HEK293 (cell line): ENCODE results near the gene WAPL.

ENCODE experiments used
- GLIS1 ChIP-seq: fragments of 450-650 bp; formaldehyde crosslinking; IDR thresholded peaks from 2 replicates; pipeline ENCODE4 v1.5.1; 2016; ENCODE audit warnings: missing biosample characterization, missing genetic modification characterization
- MEIS1 ChIP-seq: sonication (generic); formaldehyde crosslinking; IDR thresholded peaks from 2 replicates; pipeline ENCODE4 v1.8.1; 2022; ENCODE audit warnings: missing genetic modification reagents, mild to moderate bottlenecking, borderline replicate concordance
- PRDM1 ChIP-seq: fragments of 450-650 bp; formaldehyde crosslinking; IDR thresholded peaks from 2 replicates; pipeline ENCODE4; 2016; ENCODE audit warnings: missing biosample characterization, missing genetic modification characterization
- ZBTB7A ChIP-seq: fragments of 450-650 bp; formaldehyde crosslinking; IDR thresholded peaks from 2 replicates; pipeline ENCODE4 v1.5.1; 2016; ENCODE audit warnings: low read depth, missing biosample characterization, missing genetic modification characterization
- ZFP3 ChIP-seq: fragments of 450-650 bp; formaldehyde crosslinking; IDR thresholded peaks from 2 replicates; pipeline ENCODE4 v1.5.1; 2016; ENCODE audit warnings: low read depth, missing biosample characterization, missing genetic modification characterization
- ZNF121 ChIP-seq: fragments of 450-650 bp; formaldehyde crosslinking; IDR thresholded peaks from 2 replicates; pipeline ENCODE4 v1.5.1; 2016; ENCODE audit warnings: missing biosample characterization, missing genetic modification characterization
- ZNF324 ChIP-seq: fragments of 450-650 bp; formaldehyde crosslinking; IDR thresholded peaks from 2 replicates; pipeline ENCODE4 v1.5.1; 2016; ENCODE audit warnings: missing biosample characterization, missing genetic modification characterization
- ZNF335 ChIP-seq: fragments of 450-650 bp; formaldehyde crosslinking; conservative IDR thresholded peaks from 2 replicates; pipeline ENCODE4 v1.5.1; 2016; ENCODE audit warnings: missing biosample characterization, missing genetic modification characterization
- ZNF843 ChIP-seq: fragments of 450-650 bp; formaldehyde crosslinking; IDR thresholded peaks from 2 replicates; pipeline ENCODE4 v1.5.1; 2016; ENCODE audit warnings: missing biosample characterization, missing genetic modification characterization
- TF ChIP-seq, protein P1 (sequence below): fragments of 450-650 bp; formaldehyde crosslinking; IDR thresholded peaks from 2 replicates; pipeline ENCODE4 v1.5.1; 2016; ENCODE audit warnings: missing biosample characterization, missing genetic modification characterization
- TF ChIP-seq, protein P2 (sequence below): fragments of 450-650 bp; formaldehyde crosslinking; IDR thresholded peaks from 2 replicates; pipeline ENCODE4 v1.5.1; 2016; ENCODE audit warnings: missing biosample characterization, missing genetic modification characterization
- TF ChIP-seq, protein P3 (sequence below): fragments of 450-650 bp; formaldehyde crosslinking; IDR thresholded peaks from 2 replicates; pipeline ENCODE4 v1.5.1; 2016; ENCODE audit warnings: missing biosample characterization, missing genetic modification characterization
- TF ChIP-seq, protein P4 (sequence below): fragments of 450-650 bp; formaldehyde crosslinking; IDR thresholded peaks from 2 replicates; pipeline ENCODE4 v1.5.1; 2016; ENCODE audit warnings: missing biosample characterization, missing genetic modification characterization

DNA sequence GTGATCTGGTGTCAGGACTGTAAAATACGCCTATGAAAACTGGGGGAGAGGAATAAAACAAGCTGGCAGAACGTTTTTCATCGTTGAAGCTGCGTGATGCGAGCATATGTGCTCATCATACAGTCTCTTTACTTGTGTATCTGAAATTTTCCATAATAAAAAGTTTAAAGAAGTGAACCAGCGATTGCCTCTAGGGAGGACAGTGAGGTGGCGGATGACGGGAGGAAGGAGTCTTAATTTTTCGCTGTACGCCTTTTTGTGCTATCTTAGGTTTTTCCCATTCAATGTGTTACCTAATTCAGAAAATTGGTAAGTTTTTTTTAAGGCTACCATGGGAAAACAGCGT is 891 bp upstream of the WAPL start:
- no peak for TF ChIP-seq ZBTB7A (tag by site-specific recombination)
- TF ChIP-seq ZFP3 (tag by site-specific recombination), result no peak
- TF ChIP-seq, protein P1, sequence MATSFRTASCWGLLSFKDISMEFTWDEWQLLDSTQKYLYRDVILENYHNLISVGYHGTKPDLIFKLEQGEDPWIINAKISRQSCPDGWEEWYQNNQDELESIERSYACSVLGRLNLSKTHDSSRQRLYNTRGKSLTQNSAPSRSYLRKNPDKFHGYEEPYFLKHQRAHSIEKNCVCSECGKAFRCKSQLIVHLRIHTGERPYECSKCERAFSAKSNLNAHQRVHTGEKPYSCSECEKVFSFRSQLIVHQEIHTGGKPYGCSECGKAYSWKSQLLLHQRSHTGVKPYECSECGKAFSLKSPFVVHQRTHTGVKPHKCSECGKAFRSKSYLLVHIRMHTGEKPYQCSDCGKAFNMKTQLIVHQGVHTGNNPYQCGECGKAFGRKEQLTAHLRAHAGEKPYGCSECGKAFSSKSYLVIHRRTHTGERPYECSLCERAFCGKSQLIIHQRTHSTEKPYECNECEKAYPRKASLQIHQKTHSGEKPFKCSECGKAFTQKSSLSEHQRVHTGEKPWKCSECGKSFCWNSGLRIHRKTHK (tag by site-specific recombination), result no peak
- TF ChIP-seq ZNF121, result no peak
- no peak for TF ChIP-seq ZNF324 (tag by site-specific recombination)
- TF ChIP-seq MEIS1 (CRISPR knock-in tag), result no peak
- TF ChIP-seq, protein P2, sequence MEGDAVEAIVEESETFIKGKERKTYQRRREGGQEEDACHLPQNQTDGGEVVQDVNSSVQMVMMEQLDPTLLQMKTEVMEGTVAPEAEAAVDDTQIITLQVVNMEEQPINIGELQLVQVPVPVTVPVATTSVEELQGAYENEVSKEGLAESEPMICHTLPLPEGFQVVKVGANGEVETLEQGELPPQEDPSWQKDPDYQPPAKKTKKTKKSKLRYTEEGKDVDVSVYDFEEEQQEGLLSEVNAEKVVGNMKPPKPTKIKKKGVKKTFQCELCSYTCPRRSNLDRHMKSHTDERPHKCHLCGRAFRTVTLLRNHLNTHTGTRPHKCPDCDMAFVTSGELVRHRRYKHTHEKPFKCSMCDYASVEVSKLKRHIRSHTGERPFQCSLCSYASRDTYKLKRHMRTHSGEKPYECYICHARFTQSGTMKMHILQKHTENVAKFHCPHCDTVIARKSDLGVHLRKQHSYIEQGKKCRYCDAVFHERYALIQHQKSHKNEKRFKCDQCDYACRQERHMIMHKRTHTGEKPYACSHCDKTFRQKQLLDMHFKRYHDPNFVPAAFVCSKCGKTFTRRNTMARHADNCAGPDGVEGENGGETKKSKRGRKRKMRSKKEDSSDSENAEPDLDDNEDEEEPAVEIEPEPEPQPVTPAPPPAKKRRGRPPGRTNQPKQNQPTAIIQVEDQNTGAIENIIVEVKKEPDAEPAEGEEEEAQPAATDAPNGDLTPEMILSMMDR (tag by site-specific recombination), result no peak
- TF ChIP-seq ZNF335 (tag by site-specific recombination), result peak; percentile 10; the same call in 1 of the 2 replicates
- TF ChIP-seq, protein P3, sequence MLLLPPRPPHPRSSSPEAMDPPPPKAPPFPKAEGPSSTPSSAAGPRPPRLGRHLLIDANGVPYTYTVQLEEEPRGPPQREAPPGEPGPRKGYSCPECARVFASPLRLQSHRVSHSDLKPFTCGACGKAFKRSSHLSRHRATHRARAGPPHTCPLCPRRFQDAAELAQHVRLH, result no peak
- TF ChIP-seq ZNF843, result no peak
- no peak for TF ChIP-seq PRDM1
- TF ChIP-seq, protein P4, sequence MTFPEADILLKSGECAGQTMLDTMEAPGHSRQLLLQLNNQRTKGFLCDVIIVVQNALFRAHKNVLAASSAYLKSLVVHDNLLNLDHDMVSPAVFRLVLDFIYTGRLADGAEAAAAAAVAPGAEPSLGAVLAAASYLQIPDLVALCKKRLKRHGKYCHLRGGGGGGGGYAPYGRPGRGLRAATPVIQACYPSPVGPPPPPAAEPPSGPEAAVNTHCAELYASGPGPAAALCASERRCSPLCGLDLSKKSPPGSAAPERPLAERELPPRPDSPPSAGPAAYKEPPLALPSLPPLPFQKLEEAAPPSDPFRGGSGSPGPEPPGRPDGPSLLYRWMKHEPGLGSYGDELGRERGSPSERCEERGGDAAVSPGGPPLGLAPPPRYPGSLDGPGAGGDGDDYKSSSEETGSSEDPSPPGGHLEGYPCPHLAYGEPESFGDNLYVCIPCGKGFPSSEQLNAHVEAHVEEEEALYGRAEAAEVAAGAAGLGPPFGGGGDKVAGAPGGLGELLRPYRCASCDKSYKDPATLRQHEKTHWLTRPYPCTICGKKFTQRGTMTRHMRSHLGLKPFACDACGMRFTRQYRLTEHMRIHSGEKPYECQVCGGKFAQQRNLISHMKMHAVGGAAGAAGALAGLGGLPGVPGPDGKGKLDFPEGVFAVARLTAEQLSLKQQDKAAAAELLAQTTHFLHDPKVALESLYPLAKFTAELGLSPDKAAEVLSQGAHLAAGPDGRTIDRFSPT (tag by site-specific recombination), result no peak
- no peak for TF ChIP-seq GLIS1 (tag by site-specific recombination)
